HepG2 (cell line): ENCODE data around the gene TTC4. TPM values are rescaled to one million over a fixed set of nuclear protein-coding genes. Genes with fewer than 3 reads are reported as not detected.

Source experiments
- polyA plus RNA-seq, 8 experiments: library from polyadenylated mRNA; depleted of rRNA in 3 of 8; stranded (reverse) in 7 of 8; unstranded in 1 of 8; fragments of >200 nt; fragmentation: Illumina TruSeq in 4 of 8; extraction: Trizol in 4 of 8; gene quantifications; 2 replicates each; pipeline versions ENCODE4 v1.2.1 to v1.2.3, GENCODE V29; 2011 to 2016; ENCODE audit warnings: low read depth in 4 of 8, missing spikeins in 1 of 8, mixed read lengths in 1 of 8; ENCODE audit not compliant: insufficient read depth in 1 of 8
- total RNA-seq, 5 experiments: library from RNA; depleted of rRNA; stranded (reverse); fragments of >200 nt; fragmentation: Illumina TruSeq; extraction: Trizol; gene quantifications; 2 replicates each; pipeline ENCODE4 v1.2.3, GENCODE V29; 2016; ENCODE audit warnings: low read depth in 1 of 5

The TTC4 gene
- total and polyA plus RNA-seq, 2 of the 13 experiments (the other 11 are each of a cell fraction or from before 2014, with no cell fraction given), result 13.1 to 24.7 TPM

Other genes with a start within 250 kb of the TTC4 start
- gene ACOT11, start 167.6 kb upstream of the TTC4 start, total RNA-seq (2016; rRNA removed; fragmentation: Illumina TruSeq; extraction: Trizol), result 3.0 and 3.3 TPM in 2 replicates
- 2.6 and 2.8 TPM in 2 replicates for gene ACOT11, start 167.6 kb upstream of the TTC4 start, polyA plus RNA-seq (2011; rRNA removed)
- gene FAM151A, start 92.3 kb upstream of the TTC4 start, total RNA-seq (2016; rRNA removed; fragmentation: Illumina TruSeq; extraction: Trizol), result 1.5 and 3.6 TPM in 2 replicates
- gene FAM151A, start 92.3 kb upstream of the TTC4 start, polyA plus RNA-seq (2011; rRNA removed), result 0.25 and 0.29 TPM in 2 replicates
- 0.09 TPM in 1 of 2 replicates, not detected in the other for gene MROH7, start 74.1 kb upstream of the TTC4 start, total RNA-seq (2016; rRNA removed; fragmentation: Illumina TruSeq; extraction: Trizol)
- 0.08 and 0.09 TPM in 2 replicates for gene MROH7, start 74.1 kb upstream of the TTC4 start, polyA plus RNA-seq (2011; rRNA removed)
- gene PARS2, start 48.7 kb downstream of the TTC4 start, total RNA-seq (2016; rRNA removed; fragmentation: Illumina TruSeq; extraction: Trizol), result 4.6 and 5.5 TPM in 2 replicates
- gene PARS2, start 48.7 kb downstream of the TTC4 start, polyA plus RNA-seq (2011; rRNA removed), result 2.4 and 3.2 TPM in 2 replicates
- gene TTC22, start 85.5 kb downstream of the TTC4 start, total RNA-seq (2016; rRNA removed; fragmentation: Illumina TruSeq; extraction: Trizol), result not detected in 2 replicates
- gene TTC22, start 85.5 kb downstream of the TTC4 start, polyA plus RNA-seq (2011; rRNA removed), result not detected in 2 replicates
- gene DHCR24, start 171.3 kb downstream of the TTC4 start, total RNA-seq (2016; rRNA removed; fragmentation: Illumina TruSeq; extraction: Trizol), result 250 and 448 TPM in 2 replicates
- gene DHCR24, start 171.3 kb downstream of the TTC4 start, polyA plus RNA-seq (2011; rRNA removed), result 374 and 484 TPM in 2 replicates